OCI-M2 (cell line): ENCODE results near the gene DDI2.

Experiments used
- DNase-seq: peaks from one replicate; lab custom pipeline; 2025; ENCODE audit not compliant: unreplicated experiment; lab: John Stamatoyannopoulos, UW

The DDI2 gene

DNA sequence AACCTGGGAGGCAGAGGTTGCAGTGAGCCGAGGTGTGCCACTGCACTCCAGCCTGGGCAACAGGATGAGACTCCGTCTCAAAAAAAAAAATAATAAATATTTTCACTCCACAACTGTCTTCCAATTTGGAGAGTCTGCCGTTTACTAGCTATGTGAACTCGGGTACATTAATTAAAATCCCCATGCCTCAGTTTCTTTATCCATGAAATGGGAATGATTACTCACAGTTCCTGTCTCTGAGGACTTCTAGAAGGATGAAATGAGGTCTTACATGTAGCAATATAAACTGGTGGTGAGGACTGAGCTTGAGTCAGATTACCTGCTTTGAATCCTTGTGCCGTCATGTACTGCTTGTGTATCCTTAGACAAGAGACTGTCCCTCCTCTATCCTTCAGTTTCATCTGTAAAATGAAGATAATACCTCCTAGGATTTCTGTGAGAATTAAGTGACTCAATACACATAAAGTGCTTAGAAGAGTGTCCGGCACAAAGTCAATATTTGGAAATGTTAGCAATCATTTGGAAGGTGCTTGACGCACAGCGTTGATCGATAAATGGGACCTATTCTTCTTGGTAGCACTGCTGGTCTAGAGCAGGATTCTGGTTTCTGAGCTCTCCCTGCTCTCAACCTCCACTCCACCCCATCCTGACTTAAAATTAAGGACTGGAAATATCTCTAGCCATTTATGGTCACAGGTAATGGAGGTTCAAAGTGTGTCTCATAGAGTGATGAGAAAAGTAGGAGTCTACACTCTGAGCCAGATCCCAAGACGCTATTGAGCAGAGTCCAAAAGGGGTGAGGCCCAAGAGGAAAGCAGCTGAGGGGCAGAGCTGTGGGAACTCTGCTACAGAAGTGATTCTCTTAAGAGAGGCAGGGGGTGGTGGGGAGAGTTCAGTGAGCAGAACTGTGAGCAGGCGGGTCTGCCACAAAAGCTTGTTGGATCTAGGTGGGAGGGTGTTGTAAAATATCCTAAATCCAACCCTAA lies 11.6 kb upstream of the DDI2 start:
- no peak for DNase-seq

- no peak for DNase-seq
Observed at GRCh38 chr1:15609631-15610030, 7.6 kb upstream of the DDI2 start.

DNA sequence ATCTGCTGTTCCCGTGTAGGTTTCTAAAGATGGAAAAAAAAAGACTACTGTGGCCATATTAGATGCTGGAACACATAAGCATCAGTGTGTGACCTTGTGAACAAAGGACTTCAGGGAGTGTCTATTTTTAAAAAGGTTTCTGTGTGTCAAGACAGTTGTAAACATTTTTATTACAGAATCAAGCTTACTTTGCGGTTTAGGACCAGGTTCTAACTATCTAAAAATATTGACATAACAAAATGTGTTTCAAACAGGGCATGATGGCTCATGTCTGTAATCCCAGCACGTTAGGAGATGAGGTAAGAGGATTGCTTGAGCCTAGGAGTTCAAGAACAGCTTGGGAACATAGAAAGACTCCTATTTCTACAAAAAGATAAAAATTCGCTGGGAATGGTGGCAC lies 7.1 kb upstream of the DDI2 start:
- DNase-seq: no peak

DNA sequence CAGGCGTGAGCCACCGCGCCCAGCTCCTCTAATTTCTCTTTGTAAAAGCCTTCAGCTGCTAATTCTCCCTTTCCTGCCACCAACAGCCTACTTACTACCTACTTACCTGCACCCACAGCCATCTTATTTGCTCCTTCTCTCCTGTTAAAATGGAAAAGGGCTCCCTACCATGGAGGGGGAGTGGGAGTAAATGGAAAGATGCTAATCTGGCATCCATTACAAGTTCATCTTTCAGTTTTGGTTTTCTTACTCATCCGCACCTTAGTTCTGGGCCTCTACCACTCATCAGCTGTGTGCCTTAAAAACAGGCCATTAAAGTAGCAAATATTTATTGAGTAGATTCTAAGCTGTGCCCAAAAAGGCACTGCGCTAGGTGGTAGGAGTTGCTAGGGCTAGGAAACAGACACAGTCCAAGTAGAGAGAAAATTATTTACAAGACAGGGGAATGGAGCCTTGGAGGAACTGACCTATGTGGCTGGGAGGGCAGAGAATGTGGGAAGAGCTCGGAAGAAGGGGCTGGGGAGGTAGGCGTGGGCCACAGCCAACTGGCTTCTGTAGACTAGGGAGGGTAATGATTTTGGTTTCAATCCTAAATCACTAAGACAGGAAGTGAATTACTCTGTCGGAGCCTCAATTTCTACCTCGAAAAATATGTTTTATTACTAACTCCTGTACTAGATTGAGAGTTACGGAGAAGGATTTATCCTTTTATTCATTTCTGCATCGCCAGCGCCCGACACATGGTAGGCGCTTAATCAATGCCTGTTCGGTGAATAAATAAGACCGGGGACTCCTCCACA lies 685 bp upstream of the DDI2 start:
- DNase-seq: no peak

DNA sequence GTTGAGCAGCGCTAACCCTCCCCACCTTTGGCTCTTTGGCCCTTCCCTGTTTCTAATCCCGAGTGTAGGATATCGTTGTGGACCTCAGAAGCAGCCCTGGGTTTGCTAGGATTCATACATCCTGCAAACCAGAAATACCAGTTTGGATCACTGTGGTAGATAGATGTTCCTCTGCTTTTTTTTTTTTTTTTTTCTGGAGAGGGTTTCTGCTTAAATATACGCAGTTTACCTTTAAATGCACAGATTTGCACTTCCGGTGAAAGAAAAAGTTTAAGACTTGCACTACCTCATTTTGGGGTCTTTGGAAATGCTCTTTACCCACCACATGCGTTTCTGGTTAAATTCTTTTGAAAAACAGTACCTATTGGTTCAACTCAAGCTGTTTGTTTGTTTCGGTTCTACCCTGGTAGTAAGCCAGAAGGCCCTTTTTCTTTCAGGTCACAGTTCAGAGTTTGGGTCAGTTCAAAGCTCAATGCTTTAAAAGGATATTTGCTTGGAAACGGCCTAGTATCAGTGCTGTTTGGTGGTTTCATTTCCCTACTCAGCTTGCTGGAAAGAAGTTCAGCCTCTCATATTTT lies 908 bp downstream of the DDI2 start:
- DNase-seq: no peak

DNA sequence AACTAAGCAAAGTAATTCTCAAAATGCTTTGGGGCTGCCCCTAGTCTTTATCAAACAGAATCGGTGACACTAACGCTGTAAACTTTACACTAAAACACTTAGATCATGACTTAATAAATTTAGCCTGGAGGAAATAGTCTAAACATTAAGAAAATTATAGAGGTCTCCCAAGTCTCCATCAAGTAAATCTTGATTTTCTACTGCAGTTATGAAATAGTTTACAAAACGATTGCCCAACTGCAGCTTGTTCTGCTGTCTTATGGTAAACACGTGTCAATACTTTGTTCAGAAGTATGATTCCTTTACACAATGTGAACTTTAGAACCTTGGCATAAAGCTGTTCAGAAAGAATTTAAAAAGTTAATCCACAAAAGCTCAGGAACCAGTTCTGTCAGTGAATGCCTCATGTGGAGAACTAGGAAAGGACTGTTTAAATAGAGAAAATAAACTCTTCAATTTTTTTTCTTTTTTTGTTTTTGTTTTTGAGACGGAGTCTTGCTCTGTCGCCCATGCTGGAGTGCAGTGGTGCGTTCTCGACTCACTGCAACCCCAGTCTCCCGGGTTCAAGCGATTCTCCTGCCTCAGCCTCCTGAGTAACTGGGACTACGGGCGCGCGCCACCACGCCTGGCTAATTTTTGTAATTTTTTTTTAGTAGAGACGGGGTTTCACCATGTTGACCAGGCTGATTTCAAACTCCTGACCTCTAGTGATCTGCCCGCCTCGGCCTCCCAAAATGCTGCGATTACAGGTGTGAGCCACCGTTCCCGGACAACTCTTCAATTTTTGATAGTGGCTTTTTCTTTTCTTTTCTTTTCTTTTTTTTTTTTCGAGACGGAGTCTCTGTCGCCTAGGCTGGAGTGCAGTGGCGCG lies 1.6 kb downstream of the DDI2 start:
- no peak for DNase-seq

DNA sequence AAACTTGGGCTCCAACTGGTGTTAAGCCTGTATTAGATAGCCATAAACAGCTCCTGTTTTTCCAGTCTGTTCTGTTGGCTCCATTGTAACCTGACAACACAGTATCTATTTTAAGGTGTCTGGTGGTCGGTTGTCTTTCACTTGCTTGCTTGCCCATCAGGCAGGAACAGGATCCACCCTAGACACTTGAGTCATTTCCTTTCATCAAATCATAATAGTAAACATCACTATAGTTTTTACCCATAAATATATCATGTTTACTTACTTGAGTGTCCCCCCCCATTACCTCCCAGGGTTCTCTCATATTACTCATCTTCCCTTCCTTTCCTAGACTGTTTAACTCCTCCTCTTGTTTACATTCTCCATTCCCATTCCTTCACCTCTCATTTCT lies 2.9 kb downstream of the DDI2 start:
- DNase-seq: no peak

GRCh38 chr1:15620902-15621682 lies 3.8 kb downstream of the DDI2 start:
- DNase-seq: no peak

DNA sequence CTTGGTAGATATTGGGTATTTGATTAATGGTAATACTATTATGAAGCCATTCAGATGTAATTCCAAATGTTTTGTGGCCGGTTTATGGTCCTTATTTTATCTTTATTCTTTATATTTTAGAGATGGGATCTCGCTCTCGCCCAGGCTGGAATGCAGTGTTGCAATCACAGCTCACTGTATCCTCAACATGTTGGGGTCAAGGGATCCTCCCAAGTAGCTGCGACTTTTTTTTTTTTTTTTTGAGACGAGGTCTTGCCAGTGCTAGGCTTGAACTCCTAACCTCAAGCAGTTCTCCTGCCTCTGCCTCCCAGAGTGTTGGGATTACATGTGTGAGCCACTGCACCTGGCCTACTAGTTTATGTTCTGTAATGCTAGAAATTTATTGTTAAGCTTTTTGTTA lies 4.7 kb downstream of the DDI2 start:
- no peak for DNase-seq

- DNase-seq: no peak
Observed at GRCh38 chr1:15622712-15623373, 5.6 kb downstream of the DDI2 start.

DNA sequence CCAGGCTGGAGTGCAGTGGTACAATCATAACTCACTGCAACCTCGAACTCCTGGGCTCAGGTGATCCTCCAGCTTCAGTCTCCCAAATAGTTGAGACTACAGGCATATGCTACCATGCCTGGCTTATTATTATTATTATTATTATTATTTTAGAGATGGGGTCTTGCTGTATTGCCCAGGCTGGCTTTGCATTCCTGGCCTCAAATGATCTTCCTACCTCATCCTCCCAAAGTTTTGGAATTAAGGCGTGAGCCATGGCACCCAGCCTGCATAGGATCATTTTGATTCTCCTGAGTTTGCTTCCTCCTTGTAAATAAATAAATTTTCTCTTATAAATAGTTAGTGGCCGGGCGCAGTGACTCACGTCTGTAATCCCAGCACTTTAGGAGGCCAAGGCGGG lies 6.2 kb downstream of the DDI2 start:
- no peak for DNase-seq

DNA sequence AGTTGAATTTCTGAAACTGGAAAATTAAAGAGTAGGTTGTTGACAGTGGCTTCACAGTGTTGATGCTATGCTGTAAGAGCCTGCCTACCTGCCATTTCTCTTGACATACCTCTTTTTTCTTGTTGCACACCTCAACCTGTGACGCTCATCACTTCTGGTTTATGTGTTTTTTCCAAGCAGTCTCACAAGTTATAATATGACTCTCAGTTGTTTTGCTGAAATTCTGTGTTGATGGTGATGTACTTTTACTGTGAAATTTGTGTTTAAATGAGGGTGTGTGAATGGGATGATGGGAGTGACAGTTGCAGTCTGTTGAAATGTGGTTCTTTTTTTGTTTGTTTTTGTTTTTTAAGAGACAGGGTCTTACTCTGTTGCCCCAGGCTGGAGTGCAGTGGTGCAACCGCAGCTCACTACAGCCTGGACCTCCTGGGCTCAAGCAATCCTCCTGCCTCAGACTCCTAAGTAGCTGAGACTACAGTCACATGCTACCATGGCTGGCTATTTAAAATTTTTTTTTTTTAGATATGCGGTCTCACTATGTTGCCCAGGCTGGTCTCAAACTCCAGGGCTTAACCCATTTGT lies 7.0 kb downstream of the DDI2 start:
- no peak for DNase-seq

DNA sequence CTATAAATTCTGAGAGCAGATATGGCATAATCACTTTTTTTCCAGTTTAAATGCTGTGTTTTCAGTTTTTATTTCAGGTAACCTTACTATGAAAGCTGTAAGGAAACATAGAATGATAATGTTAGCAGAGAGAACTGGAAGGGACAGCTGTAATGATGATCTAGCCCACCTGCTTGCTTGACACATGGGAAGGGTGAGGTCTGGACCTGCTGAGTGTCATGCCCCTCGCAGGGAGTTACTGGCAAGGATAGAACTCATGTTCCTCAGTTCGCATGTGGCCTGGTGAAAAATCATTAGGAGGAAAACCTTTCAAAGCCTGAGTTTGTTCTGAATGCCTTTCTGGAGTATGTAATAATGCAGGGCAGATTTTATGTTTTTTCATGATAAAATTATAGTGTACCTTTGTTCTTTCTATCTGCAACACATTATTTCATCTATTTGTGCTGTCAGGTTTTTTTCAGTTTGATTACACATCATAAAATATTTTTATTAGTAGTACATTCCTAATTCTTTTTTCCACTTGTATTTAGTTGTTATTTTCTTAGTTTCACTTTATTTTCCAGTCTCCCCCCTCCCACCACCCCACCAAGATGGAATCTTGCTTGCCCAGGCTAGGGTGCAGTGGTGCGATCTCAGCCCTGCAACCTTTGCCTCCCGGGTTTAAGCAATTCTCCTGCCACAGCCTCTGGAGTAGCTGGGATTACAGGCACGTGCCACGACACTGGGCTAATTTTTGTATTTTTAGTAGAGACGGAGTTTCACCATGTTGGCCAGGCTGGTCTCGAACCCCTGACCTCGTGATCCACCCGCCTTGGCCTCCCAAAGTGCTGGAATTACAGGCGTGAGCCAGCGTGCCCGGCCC lies 8.0 kb downstream of the DDI2 start:
- no peak for DNase-seq

DNA sequence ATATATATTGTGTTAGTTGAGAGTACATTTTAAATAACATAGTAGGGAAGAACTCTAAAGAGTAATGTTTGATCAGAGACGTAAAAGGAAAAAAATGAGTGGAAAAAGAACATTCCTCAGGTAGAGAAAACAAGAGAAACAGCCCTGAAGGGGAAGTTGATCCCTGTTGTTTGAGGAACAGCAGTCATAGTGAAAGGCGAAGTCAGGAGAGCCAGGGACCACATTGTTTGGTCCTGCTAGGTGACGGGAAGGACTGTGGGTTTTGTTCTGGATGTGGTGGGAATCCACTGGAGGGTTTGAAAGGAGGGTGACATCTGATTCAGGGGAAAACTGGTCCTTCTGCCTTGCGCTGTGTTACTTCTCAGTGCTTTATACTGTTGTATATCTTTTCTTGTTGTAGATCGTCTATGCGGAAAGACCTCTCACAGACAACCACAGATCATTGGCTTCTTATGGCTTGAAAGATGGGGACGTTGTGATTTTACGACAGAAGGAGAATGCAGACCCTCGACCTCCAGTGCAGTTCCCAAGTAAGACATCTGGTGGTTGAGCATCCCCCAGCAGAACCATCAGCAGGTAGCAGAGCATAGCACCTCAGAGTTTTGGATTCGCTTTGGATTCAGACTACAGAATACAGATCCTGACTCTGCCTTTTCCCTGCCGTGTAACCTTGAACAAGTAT lies 9.2 kb downstream of the DDI2 start:
- DNase-seq: no peak

- DNase-seq: no peak
Observed at GRCh38 chr1:15627343-15627988, 10.2 kb downstream of the DDI2 start.

DNA sequence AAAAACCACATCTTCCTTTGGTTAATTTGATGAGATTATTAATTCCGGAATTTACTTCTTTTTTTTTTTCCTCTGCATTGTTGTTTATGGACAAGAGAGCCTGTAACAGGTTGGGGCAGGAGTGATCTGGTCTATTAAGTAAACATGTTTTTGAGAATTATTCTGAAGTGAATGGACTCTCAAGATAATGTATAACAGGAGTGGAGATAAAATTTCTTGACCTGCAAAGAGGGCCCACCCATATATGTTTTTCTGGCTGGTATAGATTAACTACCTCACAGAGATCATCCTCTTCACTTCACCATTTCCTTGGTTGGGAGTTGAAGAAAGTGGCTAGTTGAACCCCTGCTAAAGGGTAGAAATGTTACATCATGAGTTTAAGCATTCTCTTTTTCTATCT lies 10.7 kb downstream of the DDI2 start:
- no peak for DNase-seq

DNA sequence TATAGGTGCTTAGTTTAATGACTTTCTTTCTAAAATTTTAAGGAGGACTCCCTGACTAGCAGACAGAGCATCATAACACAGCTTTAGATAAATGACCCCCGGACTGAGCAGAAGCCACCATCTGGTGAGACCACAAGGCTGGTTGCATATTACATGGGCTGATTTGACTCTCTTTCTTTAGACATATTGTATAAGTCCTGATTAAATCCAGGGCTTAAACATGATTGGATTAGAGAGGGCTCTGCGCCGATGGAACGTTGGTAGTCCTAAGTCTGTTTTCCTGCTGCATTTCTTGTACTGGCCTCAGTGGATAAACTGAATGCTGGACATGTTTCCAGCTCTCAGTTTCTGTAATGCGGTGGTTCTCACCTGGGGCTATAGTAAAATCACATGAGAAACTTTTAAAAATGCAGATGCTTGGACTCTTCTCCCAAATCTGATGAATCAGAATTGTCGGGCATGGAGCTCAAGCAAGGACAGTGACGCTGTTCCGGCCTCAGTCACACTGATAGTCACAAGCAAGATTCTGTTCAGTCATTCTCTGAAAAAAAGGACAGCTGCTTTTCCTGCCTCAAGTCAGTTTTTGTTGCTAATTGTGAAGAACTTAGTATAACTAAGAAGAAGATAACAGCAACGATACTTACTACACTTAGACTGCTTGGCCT lies 16.6 kb downstream of the DDI2 start:
- no peak for DNase-seq
